Measurements from ENCODE around the gene LGI1. TPM values are rescaled to one million over a fixed set of nuclear protein-coding genes. Genes with fewer than 3 reads are reported as not detected.

The LGI1 gene
- total RNA-seq, 1 experiment from 2014 or later = 1.2 TPM

GRCh38 chr10:93749218-93749799, 8.4 kb upstream of the LGI1 start:
- no peak overlapping the region for H2BK12ac ChIP-seq (ENCODE audit: insufficient read length, low read depth, low read length)
- no peak overlapping the region for H2BK5ac ChIP-seq (ENCODE audit: insufficient read length, low read length)
- no peaks in the 10 kb centered on the region for H3K23me2 ChIP-seq (ENCODE audit: insufficient read length, low read depth, low read length, poor library complexity, severe bottlenecking)
- H3K4ac ChIP-seq (ENCODE audit: low read depth, low read length) = no peak overlapping the region
- H3K56ac ChIP-seq (ENCODE audit: insufficient read length, low read depth, low read length) = no peak overlapping the region
- peaks cover 7% of the 10 kb centered on the region; the same call in 1 of the 2 replicates for H3K4me1 ChIP-seq (ENCODE audit: insufficient read depth, low read length)
- peaks cover 70 to 79% of the 10 kb centered on the region in 2 experiments for H3K4me1 Mint-ChIP-seq
- no peak overlapping the region for H2AFZ ChIP-seq (ENCODE audit: low read length)
- no peak overlapping the region for H3T11ph ChIP-seq (ENCODE audit: low read length)
- H3K23ac ChIP-seq (ENCODE audit: insufficient read length, low read depth, low read length) = no peak overlapping the region
- peak overlapping the region; percentile 0 for H3K27ac ChIP-seq (ENCODE audit: insufficient read length, low read depth, low read length)
- WGBS (ENCODE audit: extremely low coverage, insufficient read length, low lambda C conversion rate) = no CpG with 5 or more reads among the region's 5 CpGs
- no peaks in the 10 kb centered on the region for H3K79me2 ChIP-seq (ENCODE audit: insufficient read depth, low read length)
- TF ChIP-seq CTCF (conservative IDR thresholded peaks at IDR 0.05) = no peak
- H2BK20ac ChIP-seq (ENCODE audit: low read depth, low read length, poor library complexity, severe bottlenecking) = no peak overlapping the region
- no peak overlapping the region for H2AK5ac ChIP-seq (ENCODE audit: insufficient read length, low read length)
- H3K27me3 ChIP-seq (ENCODE audit: insufficient read depth, low read length) = no peaks in the 10 kb centered on the region
- no peak overlapping the region for H4K8ac ChIP-seq (replicated peaks; ENCODE audit: insufficient read length, low read depth, low read length)
- peaks cover 5% of the 10 kb centered on the region for H3K27me3 Mint-ChIP-seq (ENCODE audit: low read depth)
- peak overlapping the region; percentile 54 for H3K4me2 ChIP-seq (ENCODE audit: insufficient read depth, insufficient read length, low read length)
- peak overlapping the region; percentile 6 to 94 (median 59) for H3K27ac Mint-ChIP-seq
- peak overlapping the region; percentile 8 to 53; a peak in 4 of 5 replicates for H3K4me3 Mint-ChIP-seq
- H3K18ac ChIP-seq (ENCODE audit: insufficient read length, low read depth, low read length) = no peak overlapping the region
- DNase-seq = peak; percentile 72
- no peak overlapping the region for H4K5ac ChIP-seq (ENCODE audit: insufficient read length, low read depth, low read length)
- no peak overlapping the region for H3K14ac ChIP-seq (ENCODE audit: insufficient read depth, low read length)
- no peak overlapping the region for H2BK15ac ChIP-seq (ENCODE audit: low read depth, low read length)
- H2BK120ac ChIP-seq (ENCODE audit: low read depth, low read length, poor library complexity, severe bottlenecking) = no peak overlapping the region
- H4K91ac ChIP-seq (ENCODE audit: insufficient read length, low read depth, low read length) = no peak overlapping the region
- no peaks in the 10 kb centered on the region for H3K36me3 Mint-ChIP-seq (ENCODE audit: insufficient read depth in 1 of 3, low read depth in 3 of 3)
- H3K9ac ChIP-seq (ENCODE audit: extremely low read depth, insufficient read length, low read length) = no peak overlapping the region
- H3K9me3 Mint-ChIP-seq = no peaks in the 10 kb centered on the region; a peak in 2 of 5 replicates
- H3K79me1 ChIP-seq (ENCODE audit: insufficient read depth, low read depth, low read length, poor library complexity, severe bottlenecking) = no peaks in the 10 kb centered on the region
- no peaks in the 10 kb centered on the region for H4K20me1 ChIP-seq (ENCODE audit: control insufficient read depth, insufficient read depth, insufficient read length)
- no peaks in the 10 kb centered on the region for H3K9me3 ChIP-seq (ENCODE audit: control insufficient read depth, low read depth, low read length)
